PFSK-1 (cell line): ENCODE results near the gene KLHDC4.

Experiments
- FOXP2 ChIP-seq: optimal IDR thresholded peaks from 2 replicates; pipeline ENCODE3; 2011; ENCODE audit warnings: borderline replicate concordance, control low read depth, inconsistent platforms; ENCODE audit not compliant: insufficient read depth; ENCODE audit errors: extremely low read length, extremely low read depth
- POLR2AphosphoS5 ChIP-seq: IDR thresholded peaks from 2 replicates; pipeline ENCODE4 v1.6.1; 2012; ENCODE audit warnings: low read depth, mild to moderate bottlenecking, control low read depth, low read length, moderate library complexity
- SIN3A ChIP-seq: IDR thresholded peaks from 2 replicates; pipeline ENCODE4 v1.6.1; 2012; ENCODE audit warnings: mild to moderate bottlenecking, low read length, moderate library complexity, borderline replicate concordance; ENCODE audit not compliant: insufficient read depth
- TAF1 ChIP-seq: IDR thresholded peaks from 2 replicates; pipeline ENCODE4 v1.6.1; 2012; ENCODE audit warnings: low read length, control low read depth, borderline replicate concordance; ENCODE audit not compliant: insufficient read depth
- TF ChIP-seq, protein P1 (sequence below), 2 experiments: IDR thresholded peaks; 2 replicates each; pipeline versions ENCODE4 v1.6.1 to v1.8.0; 2011 to 2012; ENCODE audit warnings: low read depth in 2 of 2, low read length in 2 of 2, control low read depth in 1 of 2, inconsistent platforms in 1 of 2, mild to moderate bottlenecking in 1 of 2, moderate library complexity in 1 of 2; ENCODE audit not compliant: insufficient read depth in 1 of 2

Gene KLHDC4

DNA sequence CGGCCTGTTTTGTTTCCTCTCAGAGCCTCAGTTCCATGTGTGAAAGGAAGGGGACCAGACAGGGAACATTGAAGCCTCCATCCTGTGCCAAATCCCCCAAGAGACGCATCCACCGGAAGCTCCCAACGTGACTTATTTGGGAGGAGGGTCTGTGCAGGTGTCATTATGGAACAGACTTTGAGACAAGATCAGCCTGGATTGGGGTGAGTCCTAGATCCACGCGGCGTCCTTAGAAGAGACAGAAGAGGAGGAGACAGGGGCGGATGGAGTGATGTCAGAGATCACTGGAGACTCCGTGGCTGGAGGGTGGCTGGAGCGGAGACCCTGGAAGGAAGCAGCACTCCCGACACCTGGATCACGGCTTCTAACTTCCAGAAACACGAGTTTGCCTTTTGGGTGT, 80.0 kb downstream of the KLHDC4 start:
- TF ChIP-seq FOXP2 (no peak), SIN3A (no peak), POLR2AphosphoS5 (no peak), TAF1 (no peak)
- TF ChIP-seq, protein P1, sequence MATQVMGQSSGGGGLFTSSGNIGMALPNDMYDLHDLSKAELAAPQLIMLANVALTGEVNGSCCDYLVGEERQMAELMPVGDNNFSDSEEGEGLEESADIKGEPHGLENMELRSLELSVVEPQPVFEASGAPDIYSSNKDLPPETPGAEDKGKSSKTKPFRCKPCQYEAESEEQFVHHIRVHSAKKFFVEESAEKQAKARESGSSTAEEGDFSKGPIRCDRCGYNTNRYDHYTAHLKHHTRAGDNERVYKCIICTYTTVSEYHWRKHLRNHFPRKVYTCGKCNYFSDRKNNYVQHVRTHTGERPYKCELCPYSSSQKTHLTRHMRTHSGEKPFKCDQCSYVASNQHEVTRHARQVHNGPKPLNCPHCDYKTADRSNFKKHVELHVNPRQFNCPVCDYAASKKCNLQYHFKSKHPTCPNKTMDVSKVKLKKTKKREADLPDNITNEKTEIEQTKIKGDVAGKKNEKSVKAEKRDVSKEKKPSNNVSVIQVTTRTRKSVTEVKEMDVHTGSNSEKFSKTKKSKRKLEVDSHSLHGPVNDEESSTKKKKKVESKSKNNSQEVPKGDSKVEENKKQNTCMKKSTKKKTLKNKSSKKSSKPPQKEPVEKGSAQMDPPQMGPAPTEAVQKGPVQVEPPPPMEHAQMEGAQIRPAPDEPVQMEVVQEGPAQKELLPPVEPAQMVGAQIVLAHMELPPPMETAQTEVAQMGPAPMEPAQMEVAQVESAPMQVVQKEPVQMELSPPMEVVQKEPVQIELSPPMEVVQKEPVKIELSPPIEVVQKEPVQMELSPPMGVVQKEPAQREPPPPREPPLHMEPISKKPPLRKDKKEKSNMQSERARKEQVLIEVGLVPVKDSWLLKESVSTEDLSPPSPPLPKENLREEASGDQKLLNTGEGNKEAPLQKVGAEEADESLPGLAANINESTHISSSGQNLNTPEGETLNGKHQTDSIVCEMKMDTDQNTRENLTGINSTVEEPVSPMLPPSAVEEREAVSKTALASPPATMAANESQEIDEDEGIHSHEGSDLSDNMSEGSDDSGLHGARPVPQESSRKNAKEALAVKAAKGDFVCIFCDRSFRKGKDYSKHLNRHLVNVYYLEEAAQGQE (IDR thresholded peaks at IDR 0.05; ENCODE audit: insufficient read depth in 1 of 2, low read depth in 2 of 2, low read length in 2 of 2): no peak

DNA sequence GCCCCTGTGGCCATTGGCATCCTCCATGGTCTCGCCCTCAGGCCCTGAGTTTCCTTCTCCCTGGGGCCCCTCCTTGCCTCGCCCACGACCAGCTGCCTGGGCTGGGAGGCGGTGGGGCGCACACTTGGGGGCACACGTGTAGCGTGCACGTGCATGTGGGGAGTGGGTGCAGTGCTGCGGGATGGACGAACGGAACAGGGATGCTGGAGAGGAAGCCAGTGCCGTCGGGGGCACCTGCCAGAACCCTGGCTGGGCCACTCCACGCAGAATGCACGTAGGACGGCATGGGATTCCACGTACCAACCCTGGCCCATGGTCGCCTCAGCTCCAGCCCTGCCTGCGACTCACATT, 80.4 kb downstream of the KLHDC4 start:
- TF ChIP-seq SIN3A: no peak
- no peak for TF ChIP-seq TAF1
- TF ChIP-seq, protein P1 (IDR thresholded peaks at IDR 0.05; ENCODE audit: insufficient read depth in 1 of 2, low read depth in 2 of 2, low read length in 2 of 2): no peak
- no peak for TF ChIP-seq FOXP2
- no peak for TF ChIP-seq POLR2AphosphoS5

DNA sequence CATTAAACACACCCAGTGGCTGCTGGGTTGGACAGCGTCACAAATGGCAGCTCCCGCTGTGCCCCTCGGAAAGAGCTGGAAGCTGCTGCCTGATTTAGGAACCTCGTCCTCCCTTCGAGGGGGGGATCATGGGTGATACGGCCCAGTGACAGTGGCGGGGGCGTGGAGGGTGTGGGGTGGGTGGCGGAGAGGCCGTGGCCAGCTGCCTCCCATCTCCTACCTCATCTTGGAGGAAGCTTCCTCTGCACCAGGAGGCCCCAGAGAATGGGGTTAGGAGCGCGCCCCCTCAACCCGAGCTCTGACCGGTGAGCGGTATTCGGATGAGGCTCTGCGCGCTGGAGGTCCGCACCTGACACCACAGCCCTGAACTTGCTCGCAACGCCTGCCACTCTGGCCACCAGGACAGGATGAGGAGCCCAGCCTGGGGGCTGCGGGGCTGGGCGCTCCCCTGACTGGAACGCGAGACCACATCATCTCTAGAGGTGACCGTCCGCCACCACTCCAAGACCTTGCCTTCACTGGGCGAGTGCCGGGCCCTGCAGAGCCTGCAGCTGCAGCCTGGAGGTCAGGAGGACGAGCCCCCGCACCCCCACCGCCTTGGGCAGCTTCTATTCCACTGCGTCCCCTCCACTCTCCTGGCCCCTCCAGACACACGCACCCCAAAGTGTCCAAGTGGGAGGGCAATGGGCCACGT, 80.9 kb downstream of the KLHDC4 start:
- TF ChIP-seq POLR2AphosphoS5: no peak
- no peak for TF ChIP-seq SIN3A
- TF ChIP-seq, protein P1 (IDR thresholded peaks at IDR 0.05; ENCODE audit: insufficient read depth in 1 of 2, low read depth in 2 of 2, low read length in 2 of 2): no peak
- no peak for TF ChIP-seq TAF1
- no peak for TF ChIP-seq FOXP2

DNA sequence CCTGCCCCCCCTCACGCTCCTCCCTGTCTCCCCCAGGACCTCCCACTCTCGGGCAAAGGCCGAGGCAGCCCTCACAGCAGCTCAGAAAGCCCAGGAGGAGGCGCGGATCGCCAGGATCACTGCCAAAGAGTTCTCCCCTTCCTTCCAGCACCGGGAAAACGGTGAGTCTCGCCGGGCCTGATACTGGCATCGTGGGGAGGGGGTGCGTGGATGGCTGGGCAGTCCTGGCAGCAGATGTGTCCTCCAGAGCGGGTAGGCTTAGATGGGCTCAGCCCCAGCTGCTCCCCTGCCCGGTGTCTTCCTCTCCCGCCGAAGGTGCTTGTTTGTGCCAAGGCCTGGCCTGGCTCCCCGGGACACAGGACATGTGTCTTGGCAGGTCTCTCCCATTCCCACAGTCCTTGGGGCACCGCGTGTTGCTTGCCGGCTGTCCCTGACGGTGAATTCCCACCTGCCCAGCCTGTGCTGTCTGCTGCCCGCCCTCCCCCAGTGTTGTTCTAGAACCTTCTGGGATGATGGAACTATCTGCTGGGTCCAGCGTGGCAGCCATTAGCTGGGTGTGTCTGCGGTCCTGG, 81.6 kb downstream of the KLHDC4 start:
- TF ChIP-seq FOXP2 (no peak), POLR2AphosphoS5 (no peak), TAF1 (no peak), SIN3A (no peak)
- TF ChIP-seq, protein P1 (IDR thresholded peaks at IDR 0.05; ENCODE audit: insufficient read depth in 1 of 2, low read depth in 2 of 2, low read length in 2 of 2): no peak
